Measurements from ENCODE around the gene PSG3.
A peak's percentile ranks its signal among the peaks of the same experiment; 100 is the strongest.
"Not testable (repeated sequence)": the region's sequence is repeated elsewhere in the genome, so short reads cannot be mapped to it uniquely, and the experiment has no call there.

The PSG3 gene

DNA sequence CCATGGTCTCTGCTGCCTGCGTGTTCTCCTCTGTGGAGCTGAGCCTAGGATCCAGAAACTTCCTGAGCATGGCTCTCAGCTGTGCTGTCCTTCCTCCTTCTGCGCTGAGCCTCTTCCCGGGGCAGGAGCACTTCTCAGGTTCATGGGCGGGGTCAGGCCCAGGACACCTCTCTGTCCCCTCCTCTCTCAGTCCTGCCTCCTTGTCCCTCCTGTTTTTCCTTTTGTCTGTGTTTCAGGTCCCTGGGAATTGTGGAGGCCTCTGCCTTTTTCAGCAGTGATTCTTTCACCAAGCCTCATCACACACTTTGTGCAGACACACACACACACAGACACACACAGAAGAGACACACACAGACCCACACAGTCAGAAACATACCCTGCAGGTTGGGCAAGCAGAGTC, at the start of gene PSG3:
Gene PSG3, minus strand, starts transcription at position 101 of the 400 bp plus-strand sequence. Its CDS starts 97 bp downstream, at position 4.
- DNase-seq: not testable (repeated sequence)

DNA sequence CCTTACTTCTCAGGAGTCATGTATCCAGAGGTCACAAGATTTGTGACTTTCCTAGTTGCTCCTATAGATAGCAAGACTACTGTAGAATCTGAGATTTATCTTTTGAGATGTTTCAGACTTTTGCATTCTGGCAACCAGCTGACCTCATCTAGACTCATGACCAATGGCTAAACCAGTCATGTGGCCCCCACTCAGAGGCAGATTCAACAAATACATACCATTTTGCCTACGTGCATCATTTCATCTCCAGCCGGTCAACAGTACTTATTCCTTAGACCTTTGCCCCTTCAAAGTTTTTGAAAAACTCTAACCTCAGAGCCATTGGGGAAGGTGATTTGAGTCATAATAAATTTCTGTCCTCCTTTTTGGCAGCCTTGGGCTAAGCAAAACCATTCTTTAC, 48.5 kb upstream of the PSG3 start:
- DNase-seq: not testable (repeated sequence)

DNA sequence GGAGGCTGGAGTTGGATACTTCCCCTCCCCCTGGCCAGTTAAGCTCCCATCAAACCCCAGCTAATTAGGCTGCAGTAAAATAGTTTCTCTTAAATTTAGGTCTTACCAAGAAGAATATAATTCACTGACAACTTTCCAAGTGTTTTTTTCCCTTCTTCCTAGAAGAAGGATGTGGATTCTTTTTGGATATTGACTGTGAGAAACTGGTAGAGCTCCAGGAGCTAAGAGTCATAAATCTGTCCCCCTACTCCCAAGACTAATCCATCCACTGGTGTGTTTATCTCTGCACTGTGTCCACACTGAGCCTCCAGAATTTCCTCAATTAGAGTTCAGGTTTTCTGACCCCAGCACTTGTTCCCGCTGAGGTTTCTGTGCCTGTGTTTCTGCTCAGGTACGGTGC, 47.5 kb upstream of the PSG3 start:
- DNase-seq: not testable (repeated sequence)

DNA sequence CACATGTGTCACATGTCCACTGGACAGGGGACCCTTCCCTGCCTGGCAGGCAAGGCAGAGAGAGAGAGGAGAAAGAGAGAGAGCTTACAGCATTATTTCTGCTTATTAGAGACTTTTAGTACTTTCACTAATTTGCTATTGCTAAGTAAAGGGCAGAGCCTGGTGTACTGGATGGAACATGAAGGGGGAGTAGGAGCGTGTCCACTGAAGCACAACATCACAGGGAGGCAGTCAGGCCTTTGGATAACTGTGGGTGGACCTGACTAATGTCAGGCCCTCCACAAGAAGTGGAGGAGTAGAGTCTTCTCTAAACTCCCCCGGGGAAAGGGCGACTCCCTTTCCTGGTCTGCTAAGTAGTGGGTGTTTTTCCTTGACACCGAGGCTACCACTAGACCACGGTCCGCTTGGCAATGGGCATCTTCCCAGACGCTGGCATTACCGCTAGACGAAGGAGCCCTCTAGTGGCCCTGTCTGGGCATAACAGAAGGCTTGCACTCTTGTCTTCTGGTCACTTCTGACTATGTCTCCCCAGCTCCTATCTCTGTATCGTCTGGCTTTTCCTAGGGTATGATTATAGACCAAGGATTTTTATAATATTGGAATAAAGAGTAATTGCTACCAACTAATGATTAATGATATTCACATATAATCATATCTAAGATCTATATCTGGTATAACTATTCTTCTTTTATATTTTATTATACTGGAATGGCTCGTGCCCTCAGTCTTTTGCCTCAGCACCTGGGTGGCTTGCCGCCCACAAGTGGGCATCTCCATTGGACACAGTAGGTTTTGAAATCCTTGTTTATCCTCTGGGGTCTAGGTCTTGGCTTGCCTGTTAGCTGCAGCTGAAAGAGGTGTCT, 36.7 kb upstream of the PSG3 start:
- DNase-seq: peak in 1 of 2 experiments; percentile 41

DNA sequence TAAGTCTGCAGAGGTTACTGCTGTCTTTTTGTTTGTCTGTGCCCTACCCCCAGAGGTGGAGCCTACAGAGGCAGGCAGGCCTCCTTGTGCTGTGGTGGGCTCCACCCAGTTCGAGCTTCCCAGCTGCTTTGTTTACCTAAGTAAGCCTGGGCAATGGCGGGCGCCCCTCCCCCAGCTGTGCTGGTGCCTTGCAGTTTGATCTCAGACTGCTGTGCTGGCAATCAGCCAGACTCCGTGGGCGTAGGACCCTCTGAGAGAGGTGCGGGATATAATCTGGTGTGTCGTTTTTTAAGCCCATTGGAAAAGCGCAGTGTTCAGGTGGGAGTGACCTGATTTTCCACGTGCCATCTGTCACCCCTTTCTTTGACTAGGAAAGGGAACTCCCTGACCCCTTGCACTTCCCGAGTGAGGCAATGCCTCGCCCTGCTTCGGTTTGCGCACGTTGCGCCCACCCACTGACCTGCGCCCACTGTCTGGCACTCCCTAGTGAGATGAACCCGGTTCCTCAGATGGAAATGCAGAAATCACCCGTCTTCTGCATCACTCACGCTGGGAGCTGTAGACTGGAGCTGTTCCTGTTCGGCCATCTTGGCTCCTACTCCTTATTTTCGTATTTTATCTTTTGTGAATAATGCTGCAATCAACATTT, 34.4 kb upstream of the PSG3 start:
- not testable (repeated sequence) for DNase-seq

DNA sequence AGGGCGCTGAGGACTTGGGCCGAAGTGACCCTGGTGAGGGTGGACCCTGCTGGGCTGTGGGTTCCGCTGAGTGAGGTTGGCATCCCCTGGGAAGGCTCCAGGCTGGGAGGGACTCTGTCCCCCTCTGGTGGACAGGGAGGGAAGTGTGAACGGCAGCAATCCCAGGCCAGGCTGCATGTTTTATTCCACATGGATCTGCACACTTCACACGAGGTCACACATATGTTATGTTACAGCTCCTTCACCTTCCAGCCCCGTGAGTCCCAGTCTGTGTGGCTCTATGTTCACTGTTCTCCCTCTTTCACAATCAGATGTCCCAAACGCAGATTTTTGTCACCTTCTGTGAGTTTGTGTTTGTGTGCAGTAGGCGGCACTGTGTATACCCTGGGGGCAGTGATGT, 27.0 kb upstream of the PSG3 start:
- not testable (repeated sequence) for DNase-seq

DNA sequence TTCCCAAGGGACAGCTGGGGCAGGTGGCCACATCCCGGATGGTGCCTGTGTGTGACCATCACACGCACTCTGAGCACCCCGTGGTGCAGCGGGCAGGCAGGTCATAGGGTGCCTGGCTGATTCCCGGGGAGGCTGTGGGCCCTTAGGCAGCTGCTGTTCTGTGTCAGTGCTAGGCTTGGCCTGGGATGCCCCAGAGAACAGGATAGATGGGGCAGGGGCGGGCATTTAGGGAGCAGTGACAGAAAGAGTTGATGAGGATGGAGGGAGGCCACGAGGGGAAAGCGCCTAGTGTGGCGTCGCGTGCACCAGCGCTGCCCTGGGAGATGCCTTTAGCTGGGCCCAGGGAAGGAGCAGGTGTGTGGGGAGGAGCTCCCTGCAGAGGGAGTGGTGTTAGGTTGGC, 26.6 kb upstream of the PSG3 start:
- DNase-seq: not testable (repeated sequence)

DNA sequence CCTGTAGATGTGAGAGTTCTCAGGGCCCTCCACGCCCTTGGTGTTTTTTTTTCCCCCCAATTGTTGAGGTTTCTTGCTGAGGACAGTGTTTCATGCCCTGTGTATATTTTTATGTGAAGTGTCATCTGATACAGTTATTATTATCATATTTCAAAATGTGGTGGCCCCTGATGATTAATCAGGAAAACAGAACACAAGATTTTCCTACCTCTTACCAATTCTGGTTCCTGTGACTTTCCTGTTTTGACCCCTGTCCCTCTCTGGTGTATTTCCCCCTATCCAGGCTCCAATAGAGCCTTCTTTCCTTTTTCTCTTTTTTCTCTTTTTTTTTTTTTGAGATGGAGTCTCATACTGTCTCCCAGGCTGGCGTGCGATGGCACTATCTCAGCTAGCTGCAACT, 24.6 kb upstream of the PSG3 start:
- no peak for DNase-seq
- no peak for TF ChIP-seq POLR2A (IDR thresholded peaks at IDR 0.05; ENCODE audit: low read length)
- TF ChIP-seq GATA1 (IDR thresholded peaks at IDR 0.05; ENCODE audit: low read depth, low read length): no peak

DNA sequence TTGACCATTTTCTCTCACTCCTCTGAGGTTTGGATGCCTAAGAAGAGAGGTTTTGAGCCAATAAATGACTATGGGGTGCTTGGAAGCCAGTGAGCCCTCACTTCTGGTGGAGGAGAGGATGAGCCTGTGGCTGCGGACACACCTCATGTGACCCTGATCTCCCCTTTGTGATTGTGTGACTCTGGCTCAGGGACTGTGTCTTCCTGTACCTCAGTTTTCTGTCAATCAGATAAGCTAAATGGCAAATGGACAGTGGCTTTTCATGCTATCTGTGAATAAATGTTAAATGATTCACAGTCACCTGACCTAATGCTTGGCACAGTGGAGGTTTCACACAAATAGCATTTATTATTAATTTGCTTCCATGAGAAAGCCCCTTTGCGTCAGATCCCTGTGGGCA, 22.5 kb upstream of the PSG3 start:
- DNase-seq: no peak
- TF ChIP-seq GATA1 (IDR thresholded peaks at IDR 0.05; ENCODE audit: low read depth, low read length): no peak
- TF ChIP-seq POLR2A (IDR thresholded peaks at IDR 0.05; ENCODE audit: low read length): no peak

DNA sequence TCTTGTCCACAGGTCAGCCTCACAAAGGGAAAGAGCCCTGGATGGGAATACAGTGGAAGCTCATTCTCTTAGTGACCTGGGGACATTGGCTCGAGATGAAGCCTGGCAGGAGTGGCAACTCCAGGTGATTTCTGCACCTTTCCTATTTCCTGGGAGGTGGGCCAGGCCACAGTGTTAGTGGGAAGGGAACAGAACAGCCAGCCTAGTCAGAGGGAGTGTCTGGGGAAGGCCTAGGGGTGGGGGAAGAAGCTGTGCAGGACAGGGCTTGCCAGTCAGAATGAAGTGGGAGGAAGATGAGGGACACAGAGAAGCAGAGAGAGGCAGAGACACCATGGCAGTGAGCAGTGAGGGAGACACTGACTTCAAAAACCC, 21.6 kb upstream of the PSG3 start:
- DNase-seq: not testable (repeated sequence)

DNA sequence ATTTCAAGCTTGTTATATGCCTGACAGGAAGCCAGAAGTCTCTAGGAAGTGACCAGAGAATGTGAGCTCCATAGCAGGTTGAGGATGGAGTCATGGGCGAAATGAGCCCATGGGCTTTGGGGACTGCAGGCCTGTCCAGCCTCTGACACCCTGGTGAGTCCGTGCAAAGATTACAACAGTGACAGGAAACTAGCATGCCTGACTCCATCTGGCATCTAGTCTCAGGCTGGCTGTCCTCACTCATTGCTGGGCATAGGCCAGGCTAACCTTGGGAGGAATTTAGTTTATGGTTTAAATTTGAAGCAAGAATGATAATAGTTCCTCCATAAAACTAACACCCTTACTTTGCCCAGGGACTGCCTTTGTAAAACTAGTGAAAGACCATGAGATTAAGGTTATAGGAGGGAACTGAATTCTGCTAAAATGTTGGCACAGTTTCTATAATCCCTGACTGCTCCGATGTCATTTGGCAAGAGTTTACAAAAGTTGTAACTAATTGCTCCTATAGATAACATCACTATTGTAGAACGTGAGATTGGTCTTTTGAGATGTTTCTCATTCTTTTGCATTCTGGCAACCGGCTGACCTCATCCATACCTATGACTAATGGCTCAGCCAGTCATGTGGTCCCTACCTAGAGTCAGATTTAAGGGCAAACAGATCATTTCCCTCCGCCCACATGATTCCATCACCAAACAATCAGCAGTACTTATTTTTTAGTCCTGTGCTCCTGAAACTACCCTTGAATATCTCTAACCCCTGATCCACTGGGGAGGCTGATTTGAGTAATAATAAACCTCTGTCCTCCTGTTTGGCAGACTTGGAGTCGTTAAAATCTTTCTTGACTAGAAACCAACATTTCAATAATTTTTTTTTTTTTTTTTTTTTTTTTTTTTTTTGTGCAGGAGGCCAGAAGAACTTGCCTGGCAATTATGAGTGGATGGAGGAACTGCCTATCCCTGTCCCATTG, 21.0 kb upstream of the PSG3 start:
- not testable (repeated sequence) for DNase-seq

DNA sequence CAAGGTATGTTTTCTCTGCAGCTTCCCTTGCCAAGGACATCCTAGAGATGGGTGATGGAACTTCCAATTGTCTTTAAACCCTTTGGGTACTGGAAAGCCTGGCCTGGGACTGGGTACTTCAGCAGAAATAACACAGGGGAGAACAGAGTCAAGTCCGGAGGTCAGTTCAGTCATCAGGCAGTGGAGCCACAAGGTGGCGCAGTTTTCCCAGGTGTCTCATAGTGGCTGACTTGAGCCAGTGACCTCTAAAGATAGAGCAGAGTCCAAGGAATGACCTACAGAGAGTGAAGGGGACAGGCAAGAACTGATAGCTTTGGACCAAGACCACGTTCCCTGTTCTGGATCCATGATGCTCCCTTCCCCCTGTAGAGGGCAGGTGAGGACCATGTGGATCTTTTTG, 18.4 kb upstream of the PSG3 start:
- peak in 1 of 2 experiments; percentile 3 for DNase-seq

DNA sequence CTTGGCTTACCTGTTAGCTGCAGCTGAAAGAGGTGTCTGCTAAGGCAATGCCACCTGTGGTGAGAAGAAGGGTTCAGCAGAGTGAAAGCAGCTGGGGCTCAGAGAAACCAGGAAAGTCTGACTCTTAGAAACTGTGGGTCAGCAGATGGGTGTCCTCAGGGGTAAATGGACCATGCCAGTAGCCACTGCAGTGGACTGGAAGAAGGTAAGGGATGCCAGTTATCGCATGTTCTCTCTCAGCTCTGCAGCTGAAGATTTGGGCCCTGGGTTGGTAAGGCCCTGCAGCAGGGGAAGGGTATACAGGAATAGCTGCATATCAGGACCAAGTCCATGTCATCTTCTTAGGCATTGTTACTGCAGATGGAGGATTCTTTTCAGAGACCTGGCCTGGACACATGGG, 12.0 kb upstream of the PSG3 start:
- DNase-seq: not testable (repeated sequence)

DNA sequence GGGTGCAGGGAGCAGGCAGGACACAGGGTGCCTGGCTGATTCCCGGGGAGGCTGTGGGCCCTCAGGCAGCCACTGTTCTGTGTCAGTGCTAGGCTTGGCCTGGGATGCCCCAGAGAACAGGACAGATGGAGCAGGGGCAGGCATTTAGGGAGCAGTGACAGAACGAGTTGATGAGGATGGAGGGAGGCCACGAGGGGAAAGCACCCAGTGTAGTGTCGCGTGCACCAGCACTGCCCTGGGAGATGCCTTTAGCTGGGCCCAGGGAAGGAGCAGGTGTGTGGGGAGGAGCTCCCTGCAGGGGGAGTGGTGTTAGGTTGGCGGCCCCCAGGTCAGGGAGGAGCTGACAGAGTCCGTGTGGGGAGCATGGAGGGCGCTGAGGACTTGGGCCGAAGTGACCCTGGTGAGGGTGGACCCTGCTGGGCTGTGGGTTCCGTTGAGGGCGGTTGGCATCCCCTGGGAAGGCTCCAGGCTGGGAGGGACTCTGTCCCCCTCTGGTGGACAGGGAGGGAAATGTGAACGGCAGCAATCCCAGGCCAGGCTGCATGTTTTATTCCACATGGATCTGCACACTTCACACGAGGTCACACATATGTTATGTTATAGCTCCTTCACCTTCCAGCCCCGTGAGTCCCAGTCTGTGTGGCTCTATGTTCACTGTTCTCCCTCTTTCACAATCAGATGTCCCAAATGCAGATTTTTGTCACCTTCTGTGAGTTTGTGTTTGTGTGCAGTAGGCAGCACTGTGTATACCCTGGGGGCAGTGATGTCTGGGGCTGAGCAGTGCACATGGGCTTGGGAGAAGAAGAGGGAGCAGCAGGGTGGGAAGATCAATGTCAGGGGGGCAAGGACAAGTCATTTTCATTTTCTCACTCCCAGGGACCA, 1.7 kb upstream of the PSG3 start:
- peak in 1 of 2 experiments; percentile 1 for DNase-seq

DNA sequence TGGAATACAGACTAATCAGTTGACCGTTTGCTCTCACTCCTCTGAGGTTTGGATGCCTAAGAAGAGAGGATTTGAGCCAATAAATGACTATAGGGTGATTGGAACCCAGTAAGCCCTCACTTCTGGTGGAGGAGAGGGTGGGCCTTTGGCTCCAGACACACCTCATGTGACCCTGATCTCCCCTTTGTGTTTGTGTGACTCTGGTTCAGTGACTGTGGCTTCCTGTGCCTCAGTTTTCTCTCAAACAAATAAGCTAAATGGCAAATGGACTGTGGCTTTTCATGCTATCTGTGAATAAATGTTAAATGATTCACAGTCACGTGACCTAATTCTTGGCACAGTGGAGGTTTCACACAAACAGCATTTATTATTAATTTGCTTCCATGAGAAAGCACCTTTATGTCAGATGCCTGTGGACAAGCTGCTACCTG, 2.7 kb downstream of the PSG3 start:
- DNase-seq: not testable (repeated sequence)

DNA sequence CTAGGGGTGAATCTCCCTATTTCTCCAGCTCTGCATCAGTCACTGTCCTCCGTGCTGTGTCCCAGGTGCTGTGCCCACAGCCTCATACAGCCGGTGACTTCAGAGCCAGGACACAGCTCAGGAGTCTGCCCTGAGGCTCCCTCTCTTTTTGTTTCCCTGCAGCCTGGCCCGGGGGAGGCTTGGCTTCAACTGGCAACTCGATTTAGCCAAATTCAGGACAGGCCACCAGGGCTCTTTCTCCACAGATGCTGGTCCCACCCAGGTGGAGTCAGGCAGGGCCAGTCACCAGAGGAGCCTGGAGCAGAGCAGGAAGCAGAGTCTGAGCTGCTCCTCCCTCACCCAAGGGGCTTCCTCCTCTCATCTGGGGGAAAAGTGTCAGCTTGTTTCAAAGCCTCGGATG, 11.9 kb downstream of the PSG3 start:
- not testable (repeated sequence) for DNase-seq

DNA sequence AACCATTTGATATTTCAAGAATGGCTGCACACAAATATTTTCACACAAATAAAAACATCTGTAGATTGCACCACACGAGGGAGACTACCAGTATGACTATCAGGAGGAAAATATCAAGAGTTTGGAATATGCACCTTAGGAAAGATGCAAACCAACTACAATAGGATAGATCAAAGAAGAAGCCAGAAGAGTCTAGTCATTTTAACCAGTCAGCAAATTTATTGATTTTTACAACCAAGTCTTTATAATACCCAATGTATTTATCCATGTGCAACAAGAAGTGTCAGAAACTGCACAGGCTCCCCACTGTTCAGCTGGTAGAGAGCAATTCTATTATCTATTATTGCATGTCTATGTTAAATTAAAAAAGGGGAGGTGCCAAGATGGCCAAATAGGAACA, 26.3 kb downstream of the PSG3 start:
- DNase-seq: not testable (repeated sequence)

DNA sequence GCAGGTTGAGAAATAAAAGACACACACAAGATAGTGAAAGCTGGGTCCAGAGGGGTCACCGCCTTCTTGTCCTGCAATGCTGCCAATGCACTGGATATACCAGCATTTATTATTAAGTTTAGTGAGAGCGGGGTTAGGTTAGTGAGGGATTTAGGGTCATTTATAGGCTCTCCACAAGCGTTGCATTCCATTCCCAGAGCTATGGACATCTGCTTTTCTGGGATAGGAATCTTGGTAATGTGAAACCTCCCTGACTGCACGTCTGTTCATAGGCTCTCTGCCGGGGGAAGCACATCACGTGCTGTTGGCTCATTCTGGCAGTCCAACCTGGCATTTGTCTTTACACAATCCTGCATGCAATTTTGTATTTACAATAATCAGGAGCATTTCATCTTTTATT, 27.5 kb downstream of the PSG3 start:
- DNase-seq: not testable (repeated sequence)

DNA sequence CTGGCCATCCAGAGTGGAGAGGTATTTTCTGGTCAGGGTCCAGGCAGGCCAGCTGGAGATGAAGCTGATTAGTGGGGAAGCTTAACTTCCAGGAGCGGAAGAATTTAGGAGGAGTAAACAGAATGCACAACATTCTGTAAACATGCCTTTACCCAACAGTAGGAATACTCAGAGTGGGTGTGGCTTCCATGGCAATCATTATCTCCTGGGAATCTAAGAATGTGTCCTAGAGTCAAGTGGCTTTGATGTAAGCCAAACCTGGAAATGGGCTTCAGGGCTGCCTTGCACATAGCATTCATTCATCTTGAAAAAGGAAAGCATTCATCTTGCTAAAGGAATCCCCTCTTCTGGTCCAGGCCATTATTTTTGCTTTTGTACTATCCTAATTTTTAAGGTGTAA, 29.3 kb downstream of the PSG3 start:
- DNase-seq: not testable (repeated sequence)

All from erythroblast (primary cell).